ENCODE data around the gene TMEM52. TPM values are rescaled to one million over a fixed set of nuclear protein-coding genes. Genes with fewer than 3 reads are reported as not detected.

Gene TMEM52
- total and polyA plus RNA-seq, 9 of the 15 experiments (the other 6 are each of a cell fraction or from before 2014, with no cell fraction given) = 0.37 to 22.5 (median 6.8) TPM

DNA sequence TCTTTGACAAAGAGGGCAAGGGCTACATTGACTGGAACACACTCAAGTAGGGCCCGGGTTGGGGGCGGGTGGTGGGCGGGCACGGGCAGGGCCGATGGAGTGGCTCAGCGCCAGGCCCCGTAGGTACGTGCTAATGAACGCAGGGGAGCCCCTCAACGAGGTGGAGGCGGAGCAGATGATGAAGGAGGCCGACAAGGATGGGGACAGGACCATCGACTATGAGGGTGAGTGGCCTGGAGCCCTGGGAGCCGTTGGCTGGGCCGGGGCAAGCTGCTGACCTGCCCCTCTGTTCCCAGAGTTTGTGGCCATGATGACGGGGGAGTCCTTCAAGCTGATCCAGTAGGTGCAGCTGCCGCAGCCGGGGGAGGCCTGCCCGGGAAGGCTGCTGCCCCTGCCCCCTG, 2.2 kb downstream of the TMEM52 start (continued):
- TF ChIP-seq, protein P1, sequence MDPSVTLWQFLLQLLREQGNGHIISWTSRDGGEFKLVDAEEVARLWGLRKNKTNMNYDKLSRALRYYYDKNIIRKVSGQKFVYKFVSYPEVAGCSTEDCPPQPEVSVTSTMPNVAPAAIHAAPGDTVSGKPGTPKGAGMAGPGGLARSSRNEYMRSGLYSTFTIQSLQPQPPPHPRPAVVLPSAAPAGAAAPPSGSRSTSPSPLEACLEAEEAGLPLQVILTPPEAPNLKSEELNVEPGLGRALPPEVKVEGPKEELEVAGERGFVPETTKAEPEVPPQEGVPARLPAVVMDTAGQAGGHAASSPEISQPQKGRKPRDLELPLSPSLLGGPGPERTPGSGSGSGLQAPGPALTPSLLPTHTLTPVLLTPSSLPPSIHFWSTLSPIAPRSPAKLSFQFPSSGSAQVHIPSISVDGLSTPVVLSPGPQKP (CRISPR knock-in tag; IDR thresholded peaks at IDR 0.05) = no peak
- TF ChIP-seq POLR3G (IDR thresholded peaks at IDR 0.05; ENCODE audit: extremely low read depth, insufficient read length, insufficient replicate concordance) (no peak), RBM34 (IDR thresholded peaks at IDR 0.05; ENCODE audit: borderline replicate concordance, insufficient read depth, low read length) (no peak), ARHGAP35 (IDR thresholded peaks at IDR 0.05; ENCODE audit: partially characterized antibody) (no peak), ZFPM2 (CRISPR knock-in tag; IDR thresholded peaks at IDR 0.05) (no peak), NFRKB (IDR thresholded peaks at IDR 0.05; ENCODE audit: low read depth) (no peak), EHMT2 (IDR thresholded peaks at IDR 0.05) (no peak), HNRNPL (IDR thresholded peaks at IDR 0.05; ENCODE audit: low read depth, low read length) (no peak), SMAD3 (CRISPR knock-in tag; conservative IDR thresholded peaks at IDR 0.05) (no peak), CHD4 (IDR thresholded peaks at IDR 0.05; ENCODE audit: insufficient read depth, insufficient replicate concordance, low read depth, low read length, poor library complexity, severe bottlenecking) (no peak)
- TF ChIP-seq, protein P2, sequence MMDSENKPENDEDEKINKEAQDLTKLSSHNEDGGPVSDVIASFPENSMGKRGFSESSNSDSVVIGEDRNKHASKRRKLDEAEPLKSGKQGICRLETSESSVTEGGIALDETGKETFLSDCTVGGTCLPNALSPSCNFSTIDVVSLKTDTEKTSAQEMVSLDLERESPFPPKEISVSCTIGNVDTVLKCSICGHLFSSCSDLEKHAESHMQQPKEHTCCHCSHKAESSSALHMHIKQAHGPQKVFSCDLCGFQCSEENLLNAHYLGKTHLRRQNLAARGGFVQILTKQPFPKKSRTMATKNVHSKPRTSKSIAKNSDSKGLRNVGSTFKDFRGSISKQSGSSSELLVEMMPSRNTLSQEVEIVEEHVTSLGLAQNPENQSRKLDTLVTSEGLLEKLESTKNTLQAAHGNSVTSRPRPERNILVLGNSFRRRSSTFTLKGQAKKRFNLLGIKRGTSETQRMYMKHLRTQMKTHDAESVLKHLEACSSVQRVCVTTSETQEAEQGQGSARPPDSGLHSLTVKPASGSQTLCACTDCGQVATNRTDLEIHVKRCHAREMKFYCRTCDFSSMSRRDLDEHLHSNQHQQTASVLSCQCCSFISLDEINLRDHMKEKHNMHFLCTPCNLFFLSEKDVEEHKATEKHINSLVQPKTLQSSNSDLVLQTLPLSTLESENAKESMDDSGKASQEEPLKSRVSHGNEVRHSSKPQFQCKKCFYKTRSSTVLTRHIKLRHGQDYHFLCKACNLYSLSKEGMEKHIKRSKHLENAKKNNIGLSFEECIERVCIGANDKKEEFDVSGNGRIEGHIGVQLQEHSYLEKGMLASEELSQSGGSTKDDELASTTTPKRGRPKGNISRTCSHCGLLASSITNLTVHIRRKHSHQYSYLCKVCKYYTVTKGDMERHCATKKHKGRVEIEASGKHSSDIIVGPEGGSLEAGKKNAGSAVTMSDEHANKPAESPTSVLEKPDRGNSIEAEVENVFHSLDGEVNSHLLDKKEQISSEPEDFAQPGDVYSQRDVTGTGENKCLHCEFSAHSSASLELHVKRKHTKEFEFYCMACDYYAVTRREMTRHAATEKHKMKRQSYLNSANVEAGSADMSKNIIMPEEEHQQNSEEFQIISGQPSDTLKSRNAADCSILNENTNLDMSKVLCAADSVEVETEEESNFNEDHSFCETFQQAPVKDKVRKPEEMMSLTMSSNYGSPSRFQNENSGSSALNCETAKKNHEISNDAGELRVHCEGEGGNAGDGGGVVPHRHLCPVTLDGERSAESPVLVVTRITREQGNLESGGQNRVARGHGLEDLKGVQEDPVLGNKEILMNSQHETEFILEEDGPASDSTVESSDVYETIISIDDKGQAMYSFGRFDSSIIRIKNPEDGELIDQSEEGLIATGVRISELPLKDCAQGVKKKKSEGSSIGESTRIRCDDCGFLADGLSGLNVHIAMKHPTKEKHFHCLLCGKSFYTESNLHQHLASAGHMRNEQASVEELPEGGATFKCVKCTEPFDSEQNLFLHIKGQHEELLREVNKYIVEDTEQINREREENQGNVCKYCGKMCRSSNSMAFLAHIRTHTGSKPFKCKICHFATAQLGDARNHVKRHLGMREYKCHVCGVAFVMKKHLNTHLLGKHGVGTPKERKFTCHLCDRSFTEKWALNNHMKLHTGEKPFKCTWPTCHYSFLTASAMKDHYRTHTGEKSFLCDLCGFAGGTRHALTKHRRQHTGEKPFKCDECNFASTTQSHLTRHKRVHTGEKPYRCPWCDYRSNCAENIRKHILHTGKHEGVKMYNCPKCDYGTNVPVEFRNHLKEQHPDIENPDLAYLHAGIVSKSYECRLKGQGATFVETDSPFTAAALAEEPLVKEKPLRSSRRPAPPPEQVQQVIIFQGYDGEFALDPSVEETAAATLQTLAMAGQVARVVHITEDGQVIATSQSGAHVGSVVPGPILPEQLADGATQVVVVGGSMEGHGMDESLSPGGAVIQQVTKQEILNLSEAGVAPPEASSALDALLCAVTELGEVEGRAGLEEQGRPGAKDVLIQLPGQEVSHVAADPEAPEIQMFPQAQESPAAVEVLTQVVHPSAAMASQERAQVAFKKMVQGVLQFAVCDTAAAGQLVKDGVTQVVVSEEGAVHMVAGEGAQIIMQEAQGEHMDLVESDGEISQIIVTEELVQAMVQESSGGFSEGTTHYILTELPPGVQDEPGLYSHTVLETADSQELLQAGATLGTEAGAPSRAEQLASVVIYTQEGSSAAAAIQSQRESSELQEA (IDR thresholded peaks at IDR 0.05; ENCODE audit: low read depth) = no peak

All from K562 (cell line).